ENCODE measurements around the gene RPL12.

RPL12 gene

DNA sequence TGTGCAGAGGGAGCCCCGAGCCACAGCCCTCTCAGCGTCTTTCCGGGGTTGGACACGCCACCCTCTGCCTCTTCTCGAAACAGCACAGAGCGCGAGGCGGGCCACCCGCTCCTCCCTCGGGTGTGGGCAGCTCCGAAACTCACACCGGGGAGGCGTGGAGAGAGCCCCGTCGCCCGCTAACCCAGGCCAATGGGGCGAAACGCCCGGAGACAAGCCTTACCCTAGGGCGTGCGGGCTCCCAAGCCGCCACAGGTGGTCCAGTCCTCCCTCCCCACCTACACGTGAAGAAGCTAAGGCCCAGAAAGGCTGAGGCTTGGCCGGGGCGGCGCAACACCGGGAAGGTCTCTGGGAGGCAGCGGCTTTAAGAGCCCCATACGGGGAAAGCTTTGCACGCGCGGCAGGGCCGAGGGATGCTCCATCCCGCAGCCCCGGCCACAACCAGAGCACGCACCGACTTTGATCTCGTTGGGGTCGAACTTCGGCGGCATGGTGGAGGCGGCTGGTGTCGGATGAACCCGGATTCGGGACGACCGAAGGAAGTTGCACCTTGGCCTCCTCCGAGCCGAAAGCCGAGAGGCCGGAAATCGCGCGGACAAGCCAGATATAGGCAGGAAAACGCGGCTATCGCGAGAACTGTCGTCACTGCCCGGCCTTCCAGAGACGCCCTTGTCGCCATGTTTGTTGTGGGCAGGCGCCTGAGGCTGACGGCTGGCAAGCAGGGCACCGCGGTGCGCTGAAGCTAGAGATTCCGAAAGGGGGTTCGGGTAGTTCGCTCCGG lies at the start of gene RPL12, which contains the start of gene LRSAM1:
TSS of gene RPL12 (minus strand) at position 577 of the 778 bp plus-strand sequence. CDS start at position 488, 89 bp downstream.
TSS of gene LRSAM1 (plus strand) at position 681 of the 778 bp plus-strand sequence. CDS start 3,018 bp downstream, outside the sequence.
- DNase-seq (ENCODE audit: low read depth), result peak; percentile 97
- TF ChIP-seq, protein P1, sequence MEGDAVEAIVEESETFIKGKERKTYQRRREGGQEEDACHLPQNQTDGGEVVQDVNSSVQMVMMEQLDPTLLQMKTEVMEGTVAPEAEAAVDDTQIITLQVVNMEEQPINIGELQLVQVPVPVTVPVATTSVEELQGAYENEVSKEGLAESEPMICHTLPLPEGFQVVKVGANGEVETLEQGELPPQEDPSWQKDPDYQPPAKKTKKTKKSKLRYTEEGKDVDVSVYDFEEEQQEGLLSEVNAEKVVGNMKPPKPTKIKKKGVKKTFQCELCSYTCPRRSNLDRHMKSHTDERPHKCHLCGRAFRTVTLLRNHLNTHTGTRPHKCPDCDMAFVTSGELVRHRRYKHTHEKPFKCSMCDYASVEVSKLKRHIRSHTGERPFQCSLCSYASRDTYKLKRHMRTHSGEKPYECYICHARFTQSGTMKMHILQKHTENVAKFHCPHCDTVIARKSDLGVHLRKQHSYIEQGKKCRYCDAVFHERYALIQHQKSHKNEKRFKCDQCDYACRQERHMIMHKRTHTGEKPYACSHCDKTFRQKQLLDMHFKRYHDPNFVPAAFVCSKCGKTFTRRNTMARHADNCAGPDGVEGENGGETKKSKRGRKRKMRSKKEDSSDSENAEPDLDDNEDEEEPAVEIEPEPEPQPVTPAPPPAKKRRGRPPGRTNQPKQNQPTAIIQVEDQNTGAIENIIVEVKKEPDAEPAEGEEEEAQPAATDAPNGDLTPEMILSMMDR (conservative IDR thresholded peaks at IDR 0.05; ENCODE audit: low read depth, low read length), result no peak
- H3K4me3 ChIP-seq (ENCODE audit: low read depth, low read length), result peak within 1 kb of the TSS; percentile 97

DNA sequence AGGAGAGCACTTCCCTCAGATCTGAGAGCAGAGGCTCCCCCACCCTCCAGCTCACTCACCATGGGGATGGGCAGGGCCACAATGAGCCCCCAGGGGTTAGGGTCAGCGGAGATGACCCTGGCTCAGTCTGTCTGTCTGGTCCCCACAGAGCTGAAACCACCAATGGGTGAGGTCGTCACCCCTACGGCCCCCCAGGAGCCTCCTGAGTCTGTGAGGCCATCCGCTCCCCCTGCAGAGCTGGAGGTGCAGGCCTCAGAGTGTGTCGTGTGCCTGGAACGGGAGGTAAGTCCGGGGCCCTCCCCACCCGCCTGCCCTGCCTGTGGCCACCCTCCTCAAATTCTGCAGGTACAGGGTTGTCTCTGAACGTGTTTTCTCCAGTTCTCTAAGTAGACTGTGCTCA lies 49.7 kb upstream of the RPL12 start:
- TF ChIP-seq, protein P1 (conservative IDR thresholded peaks at IDR 0.05; ENCODE audit: low read depth, low read length), result no peak
- DNase-seq (ENCODE audit: low read depth), result no peak
- no peak overlapping the region for H3K4me3 ChIP-seq (ENCODE audit: low read depth, low read length)

DNA sequence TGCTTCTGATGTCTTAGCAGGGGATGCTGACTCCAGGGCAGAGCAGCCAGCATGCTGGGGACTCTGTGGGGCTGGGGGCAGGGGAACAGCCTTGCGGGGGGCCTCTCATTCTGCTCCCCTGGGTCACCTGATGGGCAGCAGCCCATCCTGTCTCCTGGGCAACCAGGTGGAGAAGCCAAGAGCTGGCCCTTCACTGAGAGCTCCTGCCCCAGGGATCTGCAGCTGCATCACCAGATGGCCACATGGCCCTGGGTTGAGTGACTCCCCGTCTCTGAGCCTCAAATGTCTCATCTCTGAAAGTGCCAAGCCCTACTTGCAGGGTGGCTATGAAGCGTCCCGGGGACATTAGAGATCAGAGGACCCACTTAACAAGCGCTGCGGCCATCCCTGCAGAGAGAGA lies 49.2 kb upstream of the RPL12 start:
- TF ChIP-seq, protein P1 (conservative IDR thresholded peaks at IDR 0.05; ENCODE audit: low read depth, low read length), result no peak
- H3K4me3 ChIP-seq (ENCODE audit: low read depth, low read length), result no peak overlapping the region
- no peak for DNase-seq (ENCODE audit: low read depth)

DNA sequence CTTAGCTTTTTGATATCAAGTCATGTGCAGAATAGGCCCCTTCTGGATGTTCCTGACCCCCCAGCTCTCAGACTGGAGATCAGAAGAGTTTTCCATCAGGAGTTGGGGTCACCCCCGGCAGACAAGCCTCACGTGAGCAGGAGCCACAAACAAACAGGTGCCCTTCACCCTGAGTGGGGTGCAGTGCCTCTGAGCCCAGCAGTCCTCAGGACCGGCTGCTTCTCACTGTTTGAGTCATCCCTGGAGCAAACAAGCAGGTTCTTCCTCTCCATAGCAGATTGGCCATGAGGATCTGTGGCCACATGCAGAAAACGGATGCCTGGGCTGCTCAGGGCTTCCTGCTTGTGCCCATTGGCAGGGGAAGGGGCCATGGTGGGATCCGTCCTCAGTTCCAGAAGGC lies 47.1 kb upstream of the RPL12 start:
- no peak for DNase-seq (ENCODE audit: low read depth)
- no peak overlapping the region for H3K4me3 ChIP-seq (ENCODE audit: low read depth, low read length)
- TF ChIP-seq, protein P1 (conservative IDR thresholded peaks at IDR 0.05; ENCODE audit: low read depth, low read length), result no peak

DNA sequence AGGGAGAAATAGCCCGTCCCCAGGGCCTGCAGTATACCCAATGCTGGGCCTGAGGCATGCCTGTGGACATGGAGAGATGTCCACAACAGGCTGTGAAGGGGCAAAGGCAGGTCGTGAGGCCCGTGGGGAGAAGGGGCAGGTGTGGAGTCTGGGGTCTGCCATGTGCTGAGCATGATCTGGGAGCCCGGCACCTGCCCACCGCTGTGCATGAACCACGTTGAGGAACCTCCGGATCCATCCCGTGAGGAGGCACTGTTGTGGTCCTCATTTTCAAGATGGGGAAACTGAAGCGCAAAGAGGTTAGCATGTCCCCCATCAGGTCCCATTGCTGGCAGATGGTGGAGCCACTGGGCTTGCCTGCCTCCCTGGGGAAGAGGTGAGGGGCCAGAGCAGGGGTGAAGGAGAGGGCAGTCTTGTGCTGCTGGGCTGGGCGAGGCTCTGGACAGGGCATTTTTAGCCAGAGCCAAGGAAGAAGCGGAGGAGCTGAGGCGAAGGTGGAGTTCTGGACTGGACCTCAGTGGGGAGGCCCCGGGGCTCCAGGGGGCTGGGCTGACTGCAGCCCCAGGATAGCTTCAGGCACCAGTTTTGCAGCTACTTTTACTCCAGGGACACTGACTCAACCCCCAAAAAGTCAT lies 46.6 kb upstream of the RPL12 start:
- TF ChIP-seq, protein P1 (conservative IDR thresholded peaks at IDR 0.05; ENCODE audit: low read depth, low read length), result no peak
- no peak overlapping the region for H3K4me3 ChIP-seq (ENCODE audit: low read depth, low read length)
- no peak for DNase-seq (ENCODE audit: low read depth)

DNA sequence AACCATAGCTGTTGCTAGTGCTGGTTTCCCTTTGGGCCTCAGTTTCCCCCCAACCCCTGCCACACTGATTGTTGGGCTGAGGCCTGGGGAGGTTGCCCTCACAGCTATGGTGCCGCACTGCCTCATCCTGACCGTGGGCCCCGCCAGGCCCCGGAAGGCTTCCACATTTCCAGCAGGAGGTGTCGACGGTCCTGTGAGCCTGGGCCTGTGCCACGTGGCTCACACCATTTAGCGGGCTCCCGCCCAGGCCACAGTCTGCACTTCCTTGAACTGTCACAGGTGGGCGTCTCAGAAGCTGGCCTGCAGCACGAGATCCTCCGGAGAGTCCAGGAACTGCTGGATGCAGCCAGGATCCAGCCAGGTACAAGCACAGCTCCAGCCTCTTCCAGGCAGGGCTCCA lies 45.8 kb upstream of the RPL12 start:
- DNase-seq (ENCODE audit: low read depth), result no peak
- H3K4me3 ChIP-seq (ENCODE audit: low read depth, low read length), result no peak overlapping the region
- TF ChIP-seq, protein P1 (conservative IDR thresholded peaks at IDR 0.05; ENCODE audit: low read depth, low read length), result no peak

All from choroid plexus epithelial cell (primary cell).